Measurements from ENCODE around the gene PRKCZ. TPM values are rescaled to one million over a fixed set of nuclear protein-coding genes. Genes with fewer than 3 reads are reported as not detected.

The PRKCZ gene
- total and polyA plus RNA-seq, 4 experiments from 2014 or later = 13.5 to 40.7 (median 23.0) TPM

GRCh38 chr1:2214541-2215241 lies 164.5 kb downstream of the PRKCZ start:
- Histone ChIP-seq H3K9me3 (ENCODE audit: control insufficient read depth in 1 of 2, low read length in 2 of 2) (no peaks in the 10 kb centered on the region), H3K36me3 (ENCODE audit: insufficient read depth, low read length) (no peaks in the 10 kb centered on the region), H3K4me3 (ENCODE audit: low read length in 2 of 2) (no peak overlapping the region), H3K27ac (ENCODE audit: low read depth, low read length) (no peak overlapping the region), H3K27me3 (ENCODE audit: insufficient read depth, low read length) (no peaks in the 10 kb centered on the region), H3K4me1 (ENCODE audit: insufficient read depth, low read length) (peaks cover 15% of the 10 kb centered on the region)
- Mint-ChIP-seq H3K27me3 (no peaks in the 10 kb centered on the region), H3K36me3 (no peaks in the 10 kb centered on the region), H3K9me3 (no peaks in the 10 kb centered on the region), H3K4me1 (peaks cover 0 to 9% (median 2%) of the 10 kb centered on the region in 4 donors), H3K4me3 (no peak overlapping the region), H3K27ac (no peak overlapping the region)
- no peak for DNase-seq
- intact Hi-C loops (cut with micrococcal nuclease) = no loop called here
- ChIA-PET CTCF (ENCODE audit: partially characterized antibody) (no interaction called here), POLR2A (ENCODE audit: partially characterized antibody) (interaction anchor here (0.6 kb wide), 1 partner anchor 8 kb away, joined by 3 read pairs; no protein-coding TSS in a partner anchor)

- intact Hi-C loops (cut with micrococcal nuclease) = no loop called here
These were observed 165.1 kb downstream of the PRKCZ start for GRCh38 chr1:2215329-2215728.

GRCh38 chr1:2215909-2216766 lies 165.9 kb downstream of the PRKCZ start:
- no peaks in the 10 kb centered on the region for H3K27me3 ChIP-seq (ENCODE audit: insufficient read depth, low read length)
- ChIA-PET POLR2A (ENCODE audit: partially characterized antibody) (no interaction called here), CTCF (ENCODE audit: partially characterized antibody) (no interaction called here)
- H3K27ac Mint-ChIP-seq = peak overlapping the region in 1 of 7 donors; percentile 18
- H3K36me3 Mint-ChIP-seq = no peaks in the 10 kb centered on the region
- no peaks in the 10 kb centered on the region for H3K36me3 ChIP-seq (ENCODE audit: insufficient read depth, low read length)
- H3K27ac ChIP-seq (ENCODE audit: low read depth, low read length) = no peak overlapping the region
- H3K4me1 ChIP-seq (ENCODE audit: insufficient read depth, low read length) = peaks cover 15% of the 10 kb centered on the region
- intact Hi-C loops (cut with micrococcal nuclease) = no loop called here
- no peaks in the 10 kb centered on the region for H3K27me3 Mint-ChIP-seq
- DNase-seq = no peak
- H3K4me1 Mint-ChIP-seq = peaks cover 0 to 9% (median 2%) of the 10 kb centered on the region in 4 donors
- H3K9me3 ChIP-seq (ENCODE audit: control insufficient read depth in 1 of 2, low read length in 2 of 2) = no peaks in the 10 kb centered on the region
- H3K4me3 ChIP-seq (ENCODE audit: low read length in 2 of 2) = no peak overlapping the region
- H3K4me3 Mint-ChIP-seq = no peak overlapping the region
- no peaks in the 10 kb centered on the region for H3K9me3 Mint-ChIP-seq

More at GRCh38 chr1:2215329-2215728, 165.1 kb downstream of the PRKCZ start:
- H3K4me3 Mint-ChIP-seq = no peak overlapping the region
- Histone ChIP-seq H3K4me3 (ENCODE audit: low read length in 2 of 2) (no peak overlapping the region), H3K4me1 (ENCODE audit: insufficient read depth, low read length) (peaks cover 15% of the 10 kb centered on the region), H3K27ac (ENCODE audit: low read depth, low read length) (no peak overlapping the region), H3K27me3 (ENCODE audit: insufficient read depth, low read length) (no peaks in the 10 kb centered on the region), H3K36me3 (ENCODE audit: insufficient read depth, low read length) (no peaks in the 10 kb centered on the region), H3K9me3 (ENCODE audit: control insufficient read depth in 1 of 2, low read length in 2 of 2) (no peaks in the 10 kb centered on the region)
- DNase-seq = no peak
- POLR2A ChIA-PET (ENCODE audit: partially characterized antibody) = no interaction called here
- peaks cover 0 to 9% (median 2%) of the 10 kb centered on the region in 4 donors for H3K4me1 Mint-ChIP-seq
- no peaks in the 10 kb centered on the region for H3K27me3 Mint-ChIP-seq
- H3K36me3 Mint-ChIP-seq = no peaks in the 10 kb centered on the region
- CTCF ChIA-PET (ENCODE audit: partially characterized antibody) = no interaction called here
- no peaks in the 10 kb centered on the region for H3K9me3 Mint-ChIP-seq
- H3K27ac Mint-ChIP-seq = no peak overlapping the region

- H3K27ac Mint-ChIP-seq = no peak overlapping the region
- Histone ChIP-seq H3K27me3 (ENCODE audit: insufficient read depth, low read length) (no peaks in the 10 kb centered on the region), H3K36me3 (ENCODE audit: insufficient read depth, low read length) (no peaks in the 10 kb centered on the region), H3K27ac (ENCODE audit: low read depth, low read length) (no peak overlapping the region), H3K4me3 (ENCODE audit: low read length in 2 of 2) (no peak overlapping the region), H3K9me3 (ENCODE audit: control insufficient read depth in 1 of 2, low read length in 2 of 2) (no peaks in the 10 kb centered on the region), H3K4me1 (ENCODE audit: insufficient read depth, low read length) (peaks cover 15% of the 10 kb centered on the region)
- no peak for DNase-seq
- H3K4me3 Mint-ChIP-seq = no peak overlapping the region
- ChIA-PET CTCF (ENCODE audit: partially characterized antibody) (no interaction called here), POLR2A (ENCODE audit: partially characterized antibody) (no interaction called here)
- H3K36me3 Mint-ChIP-seq = no peaks in the 10 kb centered on the region
- H3K9me3 Mint-ChIP-seq = no peaks in the 10 kb centered on the region
- H3K27me3 Mint-ChIP-seq = no peaks in the 10 kb centered on the region
- intact Hi-C loops (cut with micrococcal nuclease) = no loop called here
- peaks cover 0 to 9% (median 2%) of the 10 kb centered on the region in 4 donors for H3K4me1 Mint-ChIP-seq
These were observed 166.5 kb downstream of the PRKCZ start for GRCh38 chr1:2216767-2217058.

- Mint-ChIP-seq H3K36me3 (no peaks in the 10 kb centered on the region), H3K27me3 (no peaks in the 10 kb centered on the region), H3K4me3 (no peak overlapping the region), H3K4me1 (peaks cover 0 to 7% (median 2%) of the 10 kb centered on the region in 4 donors), H3K27ac (no peak overlapping the region), H3K9me3 (no peaks in the 10 kb centered on the region)
- Histone ChIP-seq H3K27ac (ENCODE audit: low read depth, low read length) (no peak overlapping the region), H3K4me3 (ENCODE audit: low read length in 2 of 2) (no peak overlapping the region), H3K9me3 (ENCODE audit: control insufficient read depth in 1 of 2, low read length in 2 of 2) (no peaks in the 10 kb centered on the region), H3K27me3 (ENCODE audit: insufficient read depth, low read length) (no peaks in the 10 kb centered on the region), H3K4me1 (ENCODE audit: insufficient read depth, low read length) (no peaks in the 10 kb centered on the region), H3K36me3 (ENCODE audit: insufficient read depth, low read length) (no peaks in the 10 kb centered on the region)
- intact Hi-C loops (cut with micrococcal nuclease) = no loop called here
- ChIA-PET CTCF (ENCODE audit: partially characterized antibody) (interaction anchor here (0.6 to 1.7 kb wide), 3 partner anchors 9 to 26 kb away, joined by 3 to 7 read pairs (median 5); partner anchors contain the start of gene FAAP20), POLR2A (ENCODE audit: partially characterized antibody) (interaction anchor here (1.1 to 1.2 kb wide), 2 partner anchors 10 to 27 kb away, joined by 3 read pairs; partner anchors contain the start of gene FAAP20)
- no peak for DNase-seq
These were observed 171.1 kb downstream of the PRKCZ start for GRCh38 chr1:2221271-2221670.

- Histone ChIP-seq H3K9me3 (ENCODE audit: control insufficient read depth in 1 of 2, low read length in 2 of 2) (no peaks in the 10 kb centered on the region), H3K4me1 (ENCODE audit: insufficient read depth, low read length) (peaks cover 5% of the 10 kb centered on the region), H3K27ac (ENCODE audit: low read depth, low read length) (no peak overlapping the region), H3K4me3 (ENCODE audit: low read length in 2 of 2) (no peak overlapping the region), H3K36me3 (ENCODE audit: insufficient read depth, low read length) (no peaks in the 10 kb centered on the region), H3K27me3 (ENCODE audit: insufficient read depth, low read length) (no peaks in the 10 kb centered on the region)
- H3K9me3 Mint-ChIP-seq = peaks cover 0 to 3% (median 0%) of the 10 kb centered on the region in 8 donors
- H3K27ac Mint-ChIP-seq = peak overlapping the region in 5 of 7 donors; percentile 7 to 78 (median 57)
- H3K36me3 Mint-ChIP-seq = peaks cover 0 to 3% of the 10 kb centered on the region in 2 donors
- no peaks in the 10 kb centered on the region for H3K27me3 Mint-ChIP-seq
- POLR2A ChIA-PET (ENCODE audit: partially characterized antibody) = interaction anchor here (0.8 to 1.5 kb wide), 3 partner anchors 10 to 32 kb away, joined by 3 read pairs; no protein-coding TSS in a partner anchor
- H3K4me1 Mint-ChIP-seq = peaks cover 0 to 6% (median 5%) of the 10 kb centered on the region in 4 donors
- CTCF ChIA-PET (ENCODE audit: partially characterized antibody) = no interaction called here
- peak in 1 of 5 donors; percentile 7 for DNase-seq
- H3K4me3 Mint-ChIP-seq = peak overlapping the region in 1 of 8 donors; percentile 16
- intact Hi-C loops (cut with micrococcal nuclease) = no loop called here
These were observed 174.0 kb downstream of the PRKCZ start for GRCh38 chr1:2224170-2224584.

All from CD4-positive, alpha-beta memory T cell (primary cell).